Measurements from ENCODE around the gene UBASH3B.
A peak's percentile ranks its signal among the peaks of the same experiment; 100 is the strongest.
"Not testable (repeated sequence)": the region's sequence is repeated elsewhere in the genome, so short reads cannot be mapped to it uniquely, and the experiment has no call there.

UBASH3B gene, protein sequence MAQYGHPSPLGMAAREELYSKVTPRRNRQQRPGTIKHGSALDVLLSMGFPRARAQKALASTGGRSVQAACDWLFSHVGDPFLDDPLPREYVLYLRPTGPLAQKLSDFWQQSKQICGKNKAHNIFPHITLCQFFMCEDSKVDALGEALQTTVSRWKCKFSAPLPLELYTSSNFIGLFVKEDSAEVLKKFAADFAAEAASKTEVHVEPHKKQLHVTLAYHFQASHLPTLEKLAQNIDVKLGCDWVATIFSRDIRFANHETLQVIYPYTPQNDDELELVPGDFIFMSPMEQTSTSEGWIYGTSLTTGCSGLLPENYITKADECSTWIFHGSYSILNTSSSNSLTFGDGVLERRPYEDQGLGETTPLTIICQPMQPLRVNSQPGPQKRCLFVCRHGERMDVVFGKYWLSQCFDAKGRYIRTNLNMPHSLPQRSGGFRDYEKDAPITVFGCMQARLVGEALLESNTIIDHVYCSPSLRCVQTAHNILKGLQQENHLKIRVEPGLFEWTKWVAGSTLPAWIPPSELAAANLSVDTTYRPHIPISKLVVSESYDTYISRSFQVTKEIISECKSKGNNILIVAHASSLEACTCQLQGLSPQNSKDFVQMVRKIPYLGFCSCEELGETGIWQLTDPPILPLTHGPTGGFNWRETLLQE

DNA sequence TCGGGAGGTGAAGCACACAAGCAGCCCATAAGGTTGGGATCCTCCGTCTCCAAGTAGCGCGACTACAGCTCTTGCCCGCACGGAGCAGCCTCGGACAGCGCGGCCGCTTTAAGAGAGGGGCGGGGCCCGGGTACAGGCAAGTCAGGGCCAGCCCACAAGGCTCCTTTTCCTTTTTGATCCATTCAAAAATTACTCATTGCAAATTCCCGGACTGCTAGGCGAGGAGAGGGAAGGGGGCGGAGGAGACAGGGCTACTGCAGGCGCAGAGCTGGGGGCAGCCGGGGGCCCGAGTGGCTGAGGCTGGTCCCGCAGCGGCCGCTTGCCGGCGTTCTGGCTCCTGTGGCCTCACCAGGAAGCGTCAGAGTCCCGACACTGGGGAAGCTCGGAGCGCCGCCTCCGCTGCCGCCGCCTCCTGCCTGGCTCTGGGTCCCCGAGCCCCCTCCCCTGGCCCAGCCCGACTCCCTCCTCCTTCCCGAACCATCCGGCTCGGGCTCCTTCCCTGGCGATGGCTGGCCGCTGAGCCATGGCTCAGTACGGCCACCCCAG lies at the start of gene UBASH3B:
TSS of gene UBASH3B (plus strand) at position 196 of the 546 bp plus-strand sequence. CDS start at position 524, 328 bp downstream.
- peak; percentile 62 for DNase-seq (ENCODE audit: low spot score)

DNA sequence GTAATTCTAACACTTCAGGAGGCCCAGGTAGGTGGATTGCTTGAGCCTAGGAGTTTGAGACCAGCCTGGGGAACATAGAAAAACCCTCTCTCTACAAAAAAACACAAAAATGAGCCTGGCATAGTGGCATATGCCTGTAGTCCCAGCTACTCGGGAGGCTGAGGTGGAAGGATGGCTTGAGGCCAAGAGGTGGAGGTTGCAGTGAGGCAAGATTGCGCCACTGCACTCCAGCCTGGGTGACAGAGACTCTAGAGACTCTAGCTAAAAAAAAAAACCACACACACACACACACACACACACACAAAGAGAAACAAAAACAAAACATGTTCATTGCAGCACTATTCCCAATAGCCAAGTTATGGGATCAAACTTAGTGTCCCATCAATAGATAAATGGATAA lies 48.4 kb upstream of the UBASH3B start:
- not testable (repeated sequence) for DNase-seq (ENCODE audit: low spot score)

DNA sequence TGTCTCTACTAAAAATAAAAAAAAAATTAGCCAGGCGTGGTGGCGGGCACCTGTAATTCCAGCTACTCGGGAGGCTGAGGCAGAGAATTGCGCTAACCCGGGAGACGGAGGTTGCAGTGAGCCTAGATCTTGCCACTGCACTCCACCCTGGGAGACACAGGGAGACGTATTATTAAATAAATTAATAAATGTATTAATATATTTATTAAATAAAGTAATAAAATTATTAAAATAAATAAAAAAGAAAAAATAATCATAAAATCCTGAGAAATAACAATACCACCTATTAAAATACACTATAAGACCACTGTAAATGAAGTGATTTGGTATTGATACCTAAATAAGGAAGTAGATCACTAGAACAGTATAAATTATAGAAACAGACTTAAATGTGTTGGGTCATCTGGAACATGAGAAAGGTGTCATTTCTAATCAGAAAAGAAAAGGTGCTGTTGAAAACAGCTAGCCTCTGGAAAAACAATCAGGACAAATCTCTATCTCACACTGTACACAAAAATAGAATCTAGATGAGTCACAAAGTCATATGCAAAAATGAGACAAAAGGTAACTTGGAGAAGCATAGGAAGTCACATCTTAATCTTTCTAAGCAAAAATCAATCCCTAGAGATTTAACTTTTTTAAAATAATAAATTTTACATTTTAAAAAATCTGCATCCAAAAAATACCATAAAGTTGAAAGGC lies 43.2 kb upstream of the UBASH3B start:
- DNase-seq (ENCODE audit: low spot score): no peak

DNA sequence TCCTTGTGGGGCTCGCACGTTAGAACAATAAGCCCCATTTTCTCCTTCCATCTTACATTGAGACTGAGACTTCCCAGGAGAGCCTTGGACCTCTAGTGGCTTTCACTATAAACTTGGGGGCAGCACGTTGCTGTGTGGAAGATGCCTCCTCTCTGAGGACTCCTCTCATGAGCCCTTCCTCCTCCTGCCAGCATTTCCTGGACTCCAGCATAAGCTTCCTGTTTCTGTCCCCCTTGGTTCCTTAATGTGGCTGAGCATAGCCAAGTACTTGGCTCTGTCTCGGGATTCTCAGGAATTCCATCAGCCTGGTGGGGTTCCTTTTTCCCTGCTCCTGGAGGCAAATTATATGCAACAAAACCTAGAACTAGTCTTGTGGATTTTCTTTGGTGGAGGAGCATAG lies 38.8 kb upstream of the UBASH3B start:
- DNase-seq (ENCODE audit: low spot score): no peak

DNA sequence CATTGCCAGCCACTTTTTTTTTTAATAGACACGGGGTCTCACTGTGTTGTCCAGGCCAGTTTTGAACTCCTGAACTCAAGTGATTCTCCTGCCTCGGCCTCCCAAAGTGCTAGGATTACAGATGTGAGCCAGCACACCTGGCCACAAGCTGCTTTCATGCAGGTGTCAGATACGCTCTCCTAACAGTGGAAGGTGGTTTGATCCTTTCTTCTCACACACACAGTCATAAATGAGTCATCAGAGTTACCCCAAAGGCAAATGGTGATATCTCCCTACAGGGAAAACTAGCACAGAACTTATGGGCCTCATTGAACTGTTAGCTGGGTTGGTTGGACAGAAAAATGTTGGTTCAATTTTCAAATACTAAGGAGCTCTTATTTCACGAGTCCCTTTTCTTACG lies 38.2 kb upstream of the UBASH3B start:
- no peak for DNase-seq (ENCODE audit: low spot score)

DNA sequence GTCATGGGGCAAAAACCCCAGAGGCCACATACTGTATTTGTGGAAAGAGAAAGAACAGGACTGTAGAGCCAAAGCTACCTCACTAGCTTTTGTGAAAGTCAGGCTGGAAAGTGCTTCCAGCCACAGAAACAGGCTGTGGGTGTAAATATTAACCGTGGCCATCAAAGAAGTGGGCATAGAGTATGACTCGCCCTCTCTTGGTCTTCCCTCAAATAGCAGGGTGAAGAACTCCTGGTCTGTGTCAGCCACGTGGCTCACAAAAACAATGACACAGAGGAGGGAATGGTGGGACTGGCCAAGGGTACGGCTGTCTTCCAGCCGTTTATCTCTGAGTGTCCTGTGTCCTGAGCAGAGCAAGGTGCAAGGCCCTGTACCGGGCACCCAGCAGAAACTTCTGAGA lies 37.6 kb upstream of the UBASH3B start:
- no peak for DNase-seq (ENCODE audit: low spot score)

DNA sequence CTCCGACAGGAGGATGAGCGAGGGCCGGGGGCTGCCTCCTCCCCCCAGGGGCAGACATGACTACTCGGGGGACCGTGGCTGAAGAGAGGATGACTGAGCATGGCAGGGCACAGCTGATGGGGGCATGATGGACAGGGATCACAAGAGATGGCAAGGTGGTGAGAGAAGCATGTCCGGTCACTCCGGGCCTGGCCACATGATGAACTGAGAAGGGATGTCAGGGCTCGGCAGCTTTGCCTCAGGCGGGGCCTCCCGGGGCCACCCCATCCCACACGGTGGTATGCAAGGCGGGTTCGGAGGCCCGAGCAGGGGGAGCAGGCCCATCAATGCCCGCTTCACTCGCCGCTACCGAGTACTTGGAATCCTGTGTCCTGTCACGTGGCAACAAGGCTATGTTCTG lies 36.6 kb upstream of the UBASH3B start:
- no peak for DNase-seq (ENCODE audit: low spot score)

DNA sequence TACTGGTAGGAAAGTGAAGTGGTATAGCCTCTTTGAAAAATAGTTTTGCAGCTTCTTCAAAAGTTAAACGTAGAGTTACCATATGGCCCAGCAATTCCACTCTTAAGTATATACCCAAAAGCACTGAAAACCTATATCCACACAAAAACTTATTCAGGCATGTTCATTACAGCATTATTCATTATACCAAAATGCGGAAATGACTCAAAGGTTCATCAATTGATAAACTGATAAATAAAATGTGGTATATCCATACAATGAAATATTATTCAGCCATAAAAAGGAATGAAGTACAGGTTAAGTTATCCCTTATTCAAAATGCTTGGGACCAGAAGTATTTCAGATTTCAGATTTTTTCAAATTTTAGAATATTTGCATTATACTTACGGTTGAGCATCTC lies 35.8 kb upstream of the UBASH3B start:
- no peak for DNase-seq (ENCODE audit: low spot score)

DNA sequence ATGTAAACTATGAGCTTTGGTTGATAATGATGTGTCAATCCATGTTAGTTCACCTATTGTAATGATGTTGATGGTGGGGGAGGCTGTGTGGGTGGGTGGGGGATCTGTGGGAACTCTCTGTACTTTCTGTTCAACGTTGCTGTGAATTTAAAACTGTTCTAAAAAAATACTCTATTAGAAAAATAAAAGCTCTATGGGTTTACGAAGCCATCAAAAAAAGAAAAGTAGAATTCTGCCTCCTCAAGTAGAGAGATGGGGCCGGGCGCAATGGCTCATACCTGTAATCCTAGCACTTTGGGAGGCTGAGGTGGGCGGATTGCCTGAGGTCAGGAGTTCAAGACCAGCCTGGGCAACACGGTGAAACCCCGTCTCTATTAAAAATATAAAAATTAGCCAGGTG lies 30.0 kb upstream of the UBASH3B start:
- DNase-seq (ENCODE audit: low spot score): not testable (repeated sequence)

DNA sequence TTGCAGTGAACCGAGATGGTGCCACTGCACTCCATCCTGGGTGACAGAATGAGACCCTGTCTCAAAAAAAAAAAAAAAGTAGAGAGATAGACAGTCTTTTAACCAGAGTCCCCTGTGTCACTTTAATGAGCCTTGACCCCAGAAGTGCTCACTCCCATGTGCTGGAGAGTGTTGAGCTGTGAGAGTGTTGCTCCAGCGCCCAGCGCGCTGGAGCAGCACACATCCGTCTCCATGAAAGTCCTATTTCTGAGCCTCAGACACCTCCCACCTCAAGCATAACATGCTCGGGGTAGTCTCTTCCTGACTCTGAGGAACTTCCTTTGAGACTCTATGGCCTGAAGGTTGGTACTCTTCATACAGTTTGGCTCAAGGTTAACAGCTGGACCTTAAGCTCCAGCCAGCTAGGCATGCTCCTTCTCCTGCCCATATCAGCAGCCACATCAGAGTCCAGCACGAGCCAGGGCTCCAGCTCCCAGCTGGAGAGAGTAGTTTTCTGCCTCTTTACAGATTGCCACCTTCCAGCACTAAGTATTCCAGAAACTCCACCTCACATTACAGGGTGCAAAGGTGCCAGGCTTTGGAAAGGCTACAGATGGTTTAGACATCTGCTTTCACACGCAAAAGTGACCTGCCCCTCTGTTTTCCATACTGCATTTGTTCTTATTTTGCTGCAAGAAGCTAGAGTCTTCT lies 29.4 kb upstream of the UBASH3B start:
- DNase-seq (ENCODE audit: low spot score): no peak

DNA sequence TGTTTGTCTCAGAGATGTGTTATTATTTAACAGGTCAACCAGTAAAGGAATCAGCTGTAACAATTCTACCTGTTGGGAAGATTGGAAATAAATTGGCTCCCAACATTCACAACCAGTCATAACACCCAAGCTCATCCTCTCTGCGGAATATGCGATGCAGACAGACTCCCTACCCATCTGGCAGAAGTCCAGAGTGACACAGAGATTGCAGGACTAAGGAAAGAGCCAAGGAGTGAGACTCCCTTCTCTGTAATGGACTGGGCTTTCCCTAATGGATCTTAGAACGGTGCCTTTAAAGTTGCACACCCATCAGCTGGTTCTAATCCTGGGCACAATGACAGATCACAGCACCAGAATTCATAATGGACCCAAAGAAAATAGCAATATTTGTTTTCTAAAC lies 27.8 kb upstream of the UBASH3B start:
- no peak for DNase-seq (ENCODE audit: low spot score)

DNA sequence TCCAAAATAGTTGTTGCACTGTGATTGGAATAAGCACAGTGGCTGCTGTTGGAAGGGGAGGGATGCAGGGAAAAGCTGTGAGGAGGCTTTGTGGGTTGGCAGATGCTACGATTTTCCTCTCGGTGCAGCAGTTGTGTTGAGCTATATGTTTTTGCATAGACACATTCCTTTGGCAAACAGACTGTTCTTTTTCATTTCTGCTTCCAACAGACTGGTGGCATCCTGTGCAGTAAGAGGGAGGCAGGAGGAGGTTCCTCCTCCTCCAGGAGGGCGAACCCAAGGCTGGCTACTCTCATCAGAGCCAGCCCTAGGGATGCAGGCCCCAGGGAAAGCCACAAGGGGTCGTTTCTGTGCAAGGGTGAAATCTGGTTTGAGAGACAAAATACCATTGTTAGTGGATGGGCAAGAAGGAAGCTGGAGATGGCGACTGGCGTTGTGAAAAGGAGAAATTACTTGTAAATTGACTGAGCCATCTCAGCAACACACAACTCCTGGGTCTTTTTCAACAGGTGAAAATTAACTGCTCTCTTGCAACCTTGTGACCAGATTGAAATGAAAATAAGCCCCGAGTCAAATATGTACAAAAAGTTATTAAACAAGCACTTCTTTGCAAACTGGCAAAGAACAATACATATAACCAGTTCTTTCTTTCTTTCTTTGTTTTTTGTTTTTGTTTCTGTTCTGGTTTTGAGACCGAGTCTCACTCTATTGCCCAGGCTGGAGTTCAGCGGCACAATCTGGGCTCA lies 26.5 kb upstream of the UBASH3B start:
- DNase-seq (ENCODE audit: low spot score): peak; percentile 71

DNA sequence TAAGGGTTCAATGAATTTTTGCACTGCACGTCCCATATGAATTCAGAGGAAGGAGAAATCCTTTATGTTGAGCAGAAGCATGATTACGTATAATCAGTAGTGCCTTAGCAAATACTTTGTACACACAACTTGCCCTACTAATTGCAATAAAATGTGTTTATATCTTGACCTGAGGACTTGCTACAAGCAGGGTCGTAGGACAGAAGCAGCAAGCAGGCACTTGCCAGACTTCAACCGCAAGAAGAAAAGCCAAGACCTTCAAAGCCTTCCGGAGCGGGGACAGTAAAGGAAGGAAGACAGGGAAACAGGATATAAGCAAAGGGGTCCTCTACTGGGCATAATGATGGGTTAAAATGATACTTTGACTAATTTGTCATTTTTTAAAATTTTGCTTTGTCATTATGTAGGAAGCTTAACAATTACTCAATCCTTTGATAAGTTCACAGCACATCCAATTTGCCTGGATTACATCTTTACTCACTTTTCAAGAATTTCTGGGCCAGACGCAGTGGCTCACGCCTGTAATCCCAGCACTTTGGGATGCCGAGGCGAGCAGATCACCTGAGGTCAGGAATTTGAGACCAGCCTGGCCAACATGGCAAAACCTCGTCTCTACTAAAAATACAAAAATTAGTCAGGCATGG lies 23.2 kb upstream of the UBASH3B start:
- DNase-seq (ENCODE audit: low spot score): no peak

DNA sequence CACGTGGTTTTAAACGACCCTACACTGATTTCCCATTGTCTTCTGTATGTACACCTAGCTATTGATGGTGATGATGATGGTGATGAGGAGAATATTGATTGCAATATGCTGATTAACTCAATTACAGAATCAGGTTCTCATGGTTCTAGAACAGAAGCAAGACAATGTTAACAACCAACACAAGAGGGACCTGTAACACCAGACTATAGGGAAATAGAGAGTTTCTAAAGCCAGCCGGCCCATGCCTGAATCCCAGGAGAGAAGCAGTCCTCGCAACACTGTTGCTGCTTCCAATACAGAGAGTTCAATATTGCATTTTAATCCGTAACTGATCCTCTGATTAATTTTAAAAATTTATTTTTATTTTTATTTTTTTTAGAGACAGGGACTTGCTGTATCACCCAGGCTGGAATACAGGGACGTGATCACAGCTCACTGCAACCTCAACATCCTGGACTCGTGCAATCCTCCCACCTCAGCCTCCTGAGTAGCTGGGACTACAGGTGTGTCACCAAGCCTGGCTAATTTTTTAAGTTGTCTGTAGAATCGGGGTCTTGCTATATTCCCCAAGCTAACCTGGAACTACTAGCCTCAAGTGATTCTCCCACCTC lies 22.2 kb upstream of the UBASH3B start:
- peak; percentile 37 for DNase-seq (ENCODE audit: low spot score)

DNA sequence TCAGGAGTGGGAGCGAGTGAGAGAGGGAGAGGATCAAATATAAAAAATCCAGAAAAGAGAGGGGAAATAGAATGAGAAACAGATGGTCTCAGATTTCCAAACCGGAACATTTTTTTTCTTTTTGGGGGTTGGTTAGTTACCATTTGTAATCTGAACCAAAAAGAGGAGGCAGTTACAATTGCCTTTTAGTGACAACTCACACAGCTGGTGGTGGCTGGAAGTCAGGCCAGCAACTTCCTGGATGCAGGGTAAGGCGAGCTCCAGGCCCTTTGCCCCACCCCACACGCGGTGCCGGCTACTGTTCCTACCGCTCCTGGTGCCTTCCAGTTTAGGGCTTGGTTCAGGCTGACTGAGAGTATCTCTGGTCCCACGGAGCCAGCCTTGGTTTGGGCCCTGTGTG lies 21.0 kb upstream of the UBASH3B start:
- DNase-seq (ENCODE audit: low spot score): no peak

DNA sequence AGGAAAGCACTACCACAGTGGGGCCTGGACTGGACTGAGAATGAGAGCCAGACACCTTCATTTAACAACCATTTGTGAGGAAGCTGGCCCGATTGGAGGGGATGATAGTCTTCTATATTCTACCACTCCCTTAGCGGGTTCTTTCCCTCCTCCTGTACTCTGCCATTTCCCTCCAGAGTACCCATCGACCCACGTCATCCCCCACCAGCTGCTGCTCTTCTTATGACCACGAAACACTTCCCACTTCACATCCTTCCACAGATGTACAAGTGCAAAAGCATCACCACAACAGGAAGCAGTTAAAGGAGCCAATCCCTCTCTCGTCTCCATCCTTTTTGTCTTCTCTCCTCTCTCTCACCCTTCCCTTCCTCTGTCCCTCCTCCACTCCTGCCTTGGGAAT lies 18.0 kb upstream of the UBASH3B start:
- no peak for DNase-seq (ENCODE audit: low spot score)

DNA sequence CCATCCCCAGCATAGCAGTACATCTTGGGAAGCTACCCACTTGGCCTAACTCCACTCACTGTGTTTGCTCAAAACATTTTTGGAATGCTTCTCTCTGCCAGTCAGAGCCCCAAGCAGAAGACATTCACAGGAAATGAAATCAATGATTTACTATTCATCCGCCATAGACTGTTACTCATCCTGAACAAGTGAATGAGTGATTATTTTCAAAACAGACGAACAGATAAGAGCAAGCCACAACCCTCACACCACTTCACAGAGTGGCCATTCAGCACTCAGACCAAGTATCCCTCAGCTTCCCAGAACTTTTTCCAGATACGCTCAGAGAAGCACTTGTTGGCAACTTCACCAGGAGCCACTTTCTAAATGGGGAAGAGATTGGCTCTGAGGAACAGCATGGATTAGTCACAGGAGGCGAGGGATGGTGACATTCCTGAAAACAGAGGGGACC lies 13.0 kb upstream of the UBASH3B start:
- no peak for DNase-seq (ENCODE audit: low spot score)

DNA sequence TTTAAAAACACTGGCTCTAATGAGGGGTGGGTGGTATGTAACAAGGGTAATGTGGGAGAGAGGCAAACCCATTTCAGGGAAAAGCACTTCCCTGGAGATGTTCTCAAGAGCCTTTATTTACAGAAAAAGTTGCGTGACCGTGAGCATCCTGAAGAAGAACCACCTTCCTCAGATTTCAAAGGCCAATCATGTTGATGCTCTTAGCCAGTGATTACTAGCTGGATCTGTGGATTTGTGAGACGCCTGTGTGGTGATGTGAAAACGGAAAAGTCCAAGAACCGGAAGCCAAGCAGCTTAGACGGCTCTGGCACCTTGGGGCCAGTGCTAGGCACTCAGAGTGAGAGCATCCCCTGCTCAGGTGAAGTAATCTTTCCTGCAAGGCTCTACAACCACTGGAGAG lies 12.6 kb upstream of the UBASH3B start:
- DNase-seq (ENCODE audit: low spot score): no peak

DNA sequence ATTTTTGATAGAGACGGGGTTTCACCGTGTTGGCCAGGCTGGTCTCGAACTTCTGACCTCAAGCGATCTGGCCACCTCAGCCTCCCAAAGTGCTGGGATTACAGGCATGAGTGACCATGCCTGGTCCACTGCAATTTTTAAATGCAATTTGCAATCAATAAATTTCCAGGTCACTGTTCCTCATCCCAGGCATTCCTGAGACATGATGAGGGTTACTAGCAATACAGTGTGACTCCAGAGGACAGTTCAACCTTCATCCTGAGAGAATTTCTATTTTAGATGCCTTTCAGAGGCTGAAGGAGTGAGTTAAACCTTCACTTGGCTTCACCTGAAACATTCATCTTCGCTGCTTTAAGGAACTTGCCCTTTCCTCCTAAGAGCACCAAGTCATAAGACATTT lies 9.7 kb upstream of the UBASH3B start:
- no peak for DNase-seq (ENCODE audit: low spot score)

DNA sequence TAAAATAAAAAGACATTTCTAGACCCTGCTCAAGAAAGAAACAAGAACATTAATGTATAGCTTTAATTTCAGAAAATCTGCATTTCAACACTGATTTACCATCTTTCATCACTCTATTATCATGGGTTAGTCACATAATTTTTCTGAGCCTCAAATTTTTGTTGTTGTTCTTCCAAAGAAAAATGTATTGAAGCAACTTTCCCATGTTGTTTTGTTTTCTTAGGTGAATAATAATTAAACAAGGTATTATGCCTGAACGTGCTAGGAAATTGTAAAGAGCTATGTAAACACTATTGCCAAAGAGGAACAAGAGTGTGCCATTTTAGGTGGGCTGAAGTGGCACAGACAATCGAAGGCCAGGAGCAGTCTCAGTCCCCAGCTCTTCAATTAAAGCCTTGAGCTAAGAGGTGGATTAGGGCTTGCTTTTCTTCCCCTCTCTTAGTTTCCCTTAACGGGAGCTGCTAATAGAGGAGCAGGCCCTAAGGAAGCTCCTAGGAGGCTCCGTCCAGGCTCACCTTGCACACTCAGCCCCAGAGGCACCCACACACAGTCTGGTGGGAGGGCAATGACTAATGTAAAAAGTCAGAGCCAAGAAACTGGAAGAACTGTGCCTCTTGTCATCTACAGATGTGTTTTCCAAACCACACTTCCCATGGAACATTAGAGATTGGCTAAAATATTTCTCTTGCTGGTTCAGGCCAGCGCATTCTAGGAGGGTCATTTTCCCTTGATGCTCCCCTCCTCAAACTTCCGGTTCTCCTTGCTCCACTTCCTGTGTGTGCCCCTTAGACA lies 8.8 kb upstream of the UBASH3B start:
- DNase-seq (ENCODE audit: low spot score): no peak
